HG03558 (cell line): ENCODE measurements around the gene KRTAP2-3.
"Not testable (repeated sequence)": the region's sequence is repeated elsewhere in the genome, so short reads cannot be mapped to it uniquely, and the experiment has no call there.

Experiments
- ATAC-seq: cut with Tn5 transposase; IDR thresholded peaks from one replicate; pipeline ENCODE4 v1.9.1; 2021; ENCODE audit warnings: moderate number of reproducible peaks; ENCODE audit not compliant: unreplicated experiment; ENCODE audit errors: extremely low read depth

The KRTAP2-3 gene, protein sequence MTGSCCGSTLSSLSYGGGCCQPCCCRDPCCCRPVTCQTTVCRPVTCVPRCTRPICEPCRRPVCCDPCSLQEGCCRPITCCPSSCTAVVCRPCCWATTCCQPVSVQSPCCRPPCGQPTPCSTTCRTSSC

DNA sequence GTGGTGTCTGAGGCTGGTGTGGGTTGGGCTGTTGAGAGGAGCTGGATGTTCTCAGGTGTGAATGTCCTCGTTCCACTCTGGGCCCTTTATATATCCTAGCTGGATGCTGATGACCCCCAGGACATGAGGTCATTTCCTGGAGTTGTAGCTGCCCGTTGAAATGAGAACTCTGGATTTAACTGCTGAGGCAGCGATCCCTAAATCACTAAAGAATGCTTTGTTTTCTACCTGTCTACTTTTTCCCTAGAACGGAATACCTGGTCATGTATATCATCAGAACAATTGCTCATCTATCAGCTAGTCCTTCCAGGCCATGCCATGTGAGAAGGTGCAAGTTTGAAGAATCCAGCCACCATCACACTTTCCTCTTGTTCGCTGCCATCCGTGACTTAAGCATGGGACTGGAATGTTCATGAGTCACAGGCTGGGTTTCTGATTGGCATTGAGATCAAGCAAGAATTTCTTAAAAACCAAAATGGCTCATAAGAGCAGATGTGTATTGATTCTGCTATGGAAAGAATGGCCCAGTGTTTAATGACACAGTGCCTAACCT lies at the start of gene KRTAP2-3:
TSS of gene KRTAP2-3 (minus strand) at position 63 of the 553 bp plus-strand sequence. CDS start 64 bp downstream, outside the sequence.
- no peak for ATAC-seq

DNA sequence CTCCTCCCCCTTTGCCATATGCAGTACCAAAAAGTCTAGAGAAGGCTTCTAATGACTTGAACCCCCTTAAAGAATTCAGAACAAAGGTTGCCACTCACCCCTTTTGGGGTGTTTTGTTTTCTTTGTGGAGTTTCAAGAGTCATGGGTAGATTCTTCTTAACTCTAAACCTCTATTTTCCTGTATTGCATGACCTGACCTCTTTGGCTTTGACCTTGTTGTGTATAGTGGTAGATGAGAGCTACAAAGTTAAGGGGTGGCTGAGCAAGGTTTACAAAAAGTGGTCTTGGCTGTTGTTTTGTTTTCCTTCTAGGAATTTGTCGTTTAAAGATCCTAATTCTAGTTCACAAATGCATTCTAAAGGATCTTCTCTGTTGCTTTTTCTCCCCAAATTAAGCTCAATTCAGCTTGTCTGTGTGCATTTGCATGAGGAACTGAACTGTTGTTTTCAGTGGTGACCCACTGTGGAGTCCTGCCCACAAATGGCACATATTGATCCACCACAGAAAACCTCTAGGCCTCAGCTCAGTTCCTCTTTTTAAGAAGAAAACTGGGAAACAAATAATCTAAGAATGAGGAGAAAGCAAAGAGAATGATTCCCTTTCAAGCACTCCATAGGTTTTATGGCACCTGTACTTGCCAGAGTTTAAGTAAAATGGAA lies 48.9 kb upstream of the KRTAP2-3 start:
- ATAC-seq, result not testable (repeated sequence)

DNA sequence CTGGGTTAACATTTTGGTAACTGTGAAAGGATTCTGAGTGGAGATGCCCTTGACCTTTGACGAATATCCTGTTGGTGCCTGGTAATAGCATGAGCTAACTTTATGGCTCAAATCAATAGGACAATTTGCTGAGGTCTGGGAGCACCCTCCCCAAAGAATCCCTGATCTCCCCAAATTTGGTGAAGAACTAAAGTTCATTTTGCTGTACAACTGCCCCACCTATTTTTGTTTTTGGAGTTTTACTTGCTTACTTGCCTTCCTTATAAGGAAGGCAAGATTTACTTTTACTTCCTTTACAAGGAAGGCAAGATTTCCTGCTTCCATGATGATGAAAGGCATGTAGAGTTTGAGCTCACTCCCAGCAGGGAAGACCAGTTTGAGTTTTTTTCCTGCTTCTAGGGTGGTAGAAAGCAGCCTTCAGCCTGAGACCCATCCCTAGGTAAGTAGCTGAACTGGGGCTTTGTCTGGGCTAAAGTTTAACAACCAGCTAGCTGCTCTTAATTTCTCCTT lies 48.1 kb upstream of the KRTAP2-3 start:
- no peak for ATAC-seq

DNA sequence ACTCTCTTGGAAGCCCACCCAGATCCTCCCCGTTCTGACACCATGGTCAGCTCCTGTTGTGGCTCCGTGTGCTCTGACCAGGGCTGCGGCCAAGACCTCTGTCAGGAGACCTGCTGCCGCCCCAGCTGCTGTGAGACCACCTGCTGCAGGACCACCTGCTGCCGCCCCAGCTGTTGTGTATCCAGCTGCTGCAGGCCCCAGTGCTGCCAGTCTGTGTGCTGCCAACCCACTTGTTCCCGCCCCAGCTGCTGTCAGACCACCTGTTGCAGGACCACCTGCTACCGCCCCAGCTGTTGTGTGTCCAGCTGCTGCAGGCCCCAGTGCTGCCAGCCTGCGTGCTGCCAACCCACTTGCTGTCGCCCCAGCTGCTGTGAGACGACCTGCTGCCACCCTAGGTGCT lies 45.4 kb upstream of the KRTAP2-3 start, which contains the start of gene KRTAP4-9:
TSS of gene KRTAP4-9 (plus strand) at position 43 of the 400 bp plus-strand sequence. CDS start at position 43, 0 bp downstream.
- not testable (repeated sequence) for ATAC-seq

DNA sequence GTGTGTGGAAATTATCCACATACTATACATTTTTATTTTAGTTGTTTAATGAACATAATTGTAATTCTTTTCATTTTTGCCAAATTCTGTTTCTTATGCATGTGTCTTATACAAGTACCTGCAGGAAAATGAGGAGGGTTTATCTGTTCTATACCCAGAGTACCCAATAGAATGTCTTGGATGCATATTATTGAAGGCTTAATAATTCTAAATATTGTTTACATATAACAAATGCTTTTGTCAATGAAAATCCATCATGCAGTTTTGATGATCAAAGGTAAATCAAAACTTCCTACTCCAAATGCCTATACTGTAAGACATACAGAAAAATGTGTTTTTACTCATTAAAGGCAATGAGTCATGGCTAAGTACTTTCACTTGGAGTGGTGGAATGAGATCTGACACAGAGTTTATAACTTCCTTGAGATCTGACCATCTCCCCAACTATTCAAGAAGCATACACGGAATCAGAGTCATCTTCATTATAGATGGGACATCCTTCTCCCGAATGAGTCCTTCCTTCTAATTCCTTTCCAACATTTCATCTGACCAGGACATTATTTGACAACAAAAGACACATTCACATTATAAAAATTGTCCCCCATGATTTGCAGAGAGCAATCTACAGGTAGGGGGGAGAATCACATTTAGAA lies 44.6 kb upstream of the KRTAP2-3 start:
- not testable (repeated sequence) for ATAC-seq

DNA sequence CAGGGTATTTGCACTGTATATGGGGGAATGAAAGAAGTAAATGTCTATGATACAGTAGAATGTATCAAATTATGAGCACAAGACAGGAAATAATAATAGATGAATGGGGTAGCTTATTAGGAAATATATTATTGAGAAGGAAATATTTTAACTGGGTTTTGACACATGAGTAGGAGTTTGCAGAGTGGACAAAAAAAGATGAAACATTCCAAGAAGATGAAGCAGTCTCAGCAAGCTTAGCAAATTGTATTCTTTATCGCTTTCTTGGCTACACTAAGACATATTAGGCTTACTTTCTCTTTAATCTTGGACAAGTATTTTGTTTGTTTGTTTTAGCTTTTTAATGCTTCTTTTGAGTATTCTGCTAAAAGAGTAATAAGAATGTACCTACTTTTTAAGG lies 44.0 kb upstream of the KRTAP2-3 start:
- ATAC-seq, result no peak

DNA sequence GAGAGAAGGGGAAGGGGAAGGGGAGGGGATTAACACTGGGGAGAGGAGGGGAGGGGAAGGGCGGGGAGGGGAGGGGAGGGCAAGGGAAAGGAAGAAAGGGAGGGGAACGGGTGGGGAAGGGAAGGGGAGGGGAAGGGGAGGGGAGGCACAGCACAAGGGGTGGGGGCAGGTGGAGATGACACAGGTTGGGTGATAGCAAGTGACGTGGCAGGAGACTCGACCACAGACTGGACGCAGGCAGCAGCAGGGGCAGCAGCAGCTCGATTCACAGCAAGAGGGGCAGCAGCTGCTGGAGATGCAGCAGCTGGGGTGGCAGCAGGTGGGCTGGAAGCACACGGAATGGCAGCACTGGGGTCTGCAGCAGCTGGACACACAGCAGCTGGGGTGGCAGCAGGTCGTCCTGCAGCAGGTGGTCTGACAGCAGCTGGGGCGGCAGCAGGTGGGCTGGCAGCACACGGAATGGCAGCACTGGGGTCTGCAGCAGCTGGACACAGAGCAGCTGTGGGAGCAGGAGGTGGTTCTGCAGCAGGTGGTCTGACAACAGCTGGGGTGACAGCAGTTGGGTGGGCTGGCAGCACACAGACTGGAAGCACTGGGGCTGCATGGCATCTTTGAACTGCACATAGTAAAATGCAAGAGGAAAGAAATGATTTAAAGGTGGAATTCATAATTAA lies 41.8 kb upstream of the KRTAP2-3 start, which contains the start of gene KRTAP4-16:
TSS of gene KRTAP4-16 (minus strand) at position 624 of the 674 bp plus-strand sequence. CDS start at position 624, 0 bp downstream.
- no peak for ATAC-seq

DNA sequence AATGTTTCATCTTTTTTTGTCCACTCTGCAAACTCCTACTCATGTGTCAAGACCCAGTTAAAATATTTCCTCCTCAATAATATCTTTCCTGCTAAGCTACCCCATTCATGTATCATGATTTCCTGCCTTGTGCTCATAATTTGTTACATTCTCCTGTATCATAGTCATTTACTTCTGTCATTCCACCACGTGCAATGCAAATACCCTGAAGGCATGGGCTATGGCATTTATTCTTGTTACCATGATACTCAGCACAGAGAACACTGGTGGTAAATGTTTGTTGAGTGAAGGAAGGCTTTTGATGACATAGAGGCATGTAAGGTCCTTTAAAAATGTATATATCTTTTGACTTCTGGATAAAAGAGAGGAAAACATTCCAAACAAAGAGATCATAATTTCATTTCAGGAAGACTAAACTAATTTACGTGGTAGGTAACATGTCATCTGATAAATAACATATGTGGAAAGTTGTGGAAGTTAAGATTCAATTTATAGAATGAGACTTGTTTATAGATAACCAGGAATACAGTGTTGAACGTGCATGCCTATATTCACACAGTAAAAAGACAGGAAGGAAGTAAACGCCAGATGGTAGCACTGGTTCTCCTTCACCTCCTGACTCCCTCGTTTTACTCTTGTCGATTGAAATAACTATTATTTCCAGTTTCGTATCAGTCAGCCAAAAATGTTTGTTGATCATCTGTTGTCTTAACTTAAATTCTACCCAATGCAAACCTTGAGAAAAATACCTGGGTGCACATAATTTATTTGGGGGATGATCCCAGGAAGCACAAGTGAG lies 40.0 kb upstream of the KRTAP2-3 start:
- ATAC-seq, result not testable (repeated sequence)

DNA sequence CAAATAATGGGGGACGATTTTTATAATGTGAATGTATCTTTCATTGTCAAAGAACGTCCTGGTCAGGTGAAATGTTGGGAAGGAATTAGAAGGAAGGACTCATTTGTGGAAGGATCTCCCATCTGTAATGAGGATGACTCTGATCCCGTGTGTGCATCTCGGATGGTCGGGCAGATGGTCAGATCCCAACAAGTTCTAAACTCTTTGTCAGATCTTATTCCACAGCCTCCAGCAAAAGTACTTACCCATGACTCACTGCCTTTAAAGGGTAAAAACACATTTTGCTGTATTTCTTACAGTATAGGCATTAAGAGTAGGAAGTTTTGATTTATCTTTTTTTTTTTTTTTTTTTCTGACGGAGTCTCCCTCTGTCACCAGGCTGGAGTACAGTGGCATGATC lies 38.6 kb upstream of the KRTAP2-3 start:
- no peak for ATAC-seq

DNA sequence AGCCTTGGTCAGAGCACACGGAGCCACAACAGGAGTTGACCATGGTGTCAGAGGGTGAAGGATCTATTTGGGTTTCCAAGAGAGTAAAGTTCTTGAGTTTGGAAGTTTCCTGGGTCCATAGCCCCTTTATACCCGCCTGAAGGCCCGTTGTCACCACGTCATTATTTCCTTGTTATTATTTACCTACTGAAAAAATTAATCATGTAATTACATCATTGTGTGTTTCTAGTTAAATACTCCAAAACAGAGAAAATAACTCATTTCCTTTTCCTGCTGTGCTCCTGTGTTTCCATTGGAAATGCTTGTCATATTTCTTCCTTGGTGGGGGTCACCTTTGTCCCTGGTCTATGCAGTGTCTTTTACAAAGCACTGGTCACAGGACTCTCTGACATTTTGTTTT lies 38.1 kb upstream of the KRTAP2-3 start, which contains the start of gene KRTAP4-8:
TSS of gene KRTAP4-8 (minus strand) at position 101 of the 400 bp plus-strand sequence. CDS start at position 43, 58 bp downstream.
- ATAC-seq, result no peak

DNA sequence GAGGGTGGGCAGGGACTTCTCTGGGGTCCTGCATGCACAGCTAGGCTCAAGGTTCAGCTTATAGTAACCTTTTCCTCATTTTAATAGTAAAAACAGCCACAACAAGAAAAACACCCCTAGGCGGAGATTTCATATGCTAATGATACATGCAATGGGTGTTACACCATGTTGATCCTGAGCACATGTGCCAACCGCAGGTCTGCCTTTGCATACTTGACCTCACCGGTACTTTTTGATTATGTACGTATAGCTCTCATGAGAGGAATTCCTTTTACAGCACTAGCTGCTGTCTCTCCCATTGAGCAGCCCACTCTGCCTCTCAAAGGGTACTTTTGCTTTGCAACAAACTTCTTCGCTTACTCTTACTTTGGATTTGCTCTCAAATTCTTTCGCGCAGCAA lies 36.1 kb upstream of the KRTAP2-3 start:
- no peak for ATAC-seq

DNA sequence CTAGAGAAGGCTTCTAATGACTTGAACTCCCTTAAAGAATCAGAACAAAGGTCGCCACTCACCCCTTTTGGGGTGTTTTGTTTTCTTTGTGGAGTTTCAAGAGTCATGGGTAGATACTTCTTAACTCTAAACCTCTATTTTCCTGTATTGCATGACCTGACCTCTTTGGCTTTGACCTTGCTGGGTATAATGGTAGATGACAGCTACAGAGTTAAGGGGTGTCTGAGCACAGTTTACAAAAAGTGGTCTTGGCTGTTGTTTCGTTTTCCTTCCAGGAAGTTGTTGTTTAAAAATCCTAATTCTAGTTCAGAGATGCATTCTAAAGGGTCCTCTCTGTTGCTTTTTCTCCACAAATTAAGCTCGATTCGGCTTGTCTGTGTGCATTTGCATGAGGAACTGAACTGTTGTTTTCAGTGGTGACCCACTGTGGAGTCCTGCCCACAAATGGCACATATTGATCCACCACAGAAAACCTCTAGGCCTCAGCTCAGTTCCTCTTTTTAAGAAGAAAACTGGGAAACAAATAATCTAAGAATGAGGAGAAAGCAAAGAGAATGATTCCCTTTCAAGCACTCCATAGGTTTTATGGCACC lies 28.9 kb upstream of the KRTAP2-3 start:
- ATAC-seq, result not testable (repeated sequence)

DNA sequence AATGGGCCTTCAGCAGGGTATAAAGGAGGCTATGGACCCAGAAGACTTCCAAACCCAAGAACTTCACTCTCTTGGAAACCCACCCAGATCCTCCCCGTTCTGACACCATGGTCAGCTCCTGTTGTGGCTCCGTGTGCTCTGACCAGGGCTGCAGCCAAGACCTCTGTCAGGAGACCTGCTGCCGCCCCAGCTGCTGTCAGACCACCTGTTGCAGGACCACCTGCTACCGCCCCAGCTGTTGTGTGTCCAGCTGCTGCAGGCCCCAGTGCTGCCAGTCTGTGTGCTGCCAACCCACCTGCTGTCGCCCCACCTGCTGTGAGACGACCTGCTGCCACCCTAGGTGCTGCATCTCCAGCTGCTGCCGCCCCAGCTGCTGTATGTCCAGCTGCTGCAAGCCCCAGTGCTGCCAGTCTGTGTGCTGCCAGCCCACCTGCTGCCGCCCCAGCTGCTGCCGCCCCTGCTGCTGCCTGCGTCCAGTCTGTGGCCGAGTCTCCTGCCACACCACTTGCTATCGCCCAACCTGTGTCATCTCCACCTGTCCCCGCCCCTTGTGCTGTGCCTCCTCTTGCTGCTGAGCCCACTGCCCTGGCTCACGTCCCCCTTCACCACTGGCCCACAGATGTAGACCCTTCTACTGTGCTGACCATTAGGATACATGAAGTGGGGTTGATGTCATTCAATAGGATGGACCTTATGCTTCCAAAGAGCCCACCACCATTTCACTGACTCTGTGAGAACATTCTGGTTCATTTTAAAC lies 24.4 kb upstream of the KRTAP2-3 start, which contains the start of gene KRTAP4-7:
TSS of gene KRTAP4-7 (plus strand) at position 51 of the 757 bp plus-strand sequence. CDS start at position 108, 57 bp downstream.
- ATAC-seq, result not testable (repeated sequence)

DNA sequence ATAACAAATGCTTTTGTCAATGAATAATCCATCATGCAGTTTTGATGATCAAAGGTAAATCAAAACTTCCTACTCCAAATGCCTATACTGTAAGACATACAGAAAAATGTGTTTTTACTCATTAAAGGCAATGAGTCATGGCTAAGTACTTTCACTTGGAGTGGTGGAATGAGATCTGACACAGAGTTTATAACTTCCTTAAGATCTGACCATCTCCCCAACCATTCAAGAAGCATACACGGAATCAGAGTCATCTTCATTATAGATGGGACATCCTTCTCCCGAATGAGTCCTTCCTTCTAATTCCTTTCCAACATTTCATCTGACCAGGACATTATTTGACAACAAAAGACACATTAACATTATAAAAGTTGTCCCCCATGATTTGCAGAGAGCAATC lies 23.5 kb upstream of the KRTAP2-3 start:
- ATAC-seq, result not testable (repeated sequence)

DNA sequence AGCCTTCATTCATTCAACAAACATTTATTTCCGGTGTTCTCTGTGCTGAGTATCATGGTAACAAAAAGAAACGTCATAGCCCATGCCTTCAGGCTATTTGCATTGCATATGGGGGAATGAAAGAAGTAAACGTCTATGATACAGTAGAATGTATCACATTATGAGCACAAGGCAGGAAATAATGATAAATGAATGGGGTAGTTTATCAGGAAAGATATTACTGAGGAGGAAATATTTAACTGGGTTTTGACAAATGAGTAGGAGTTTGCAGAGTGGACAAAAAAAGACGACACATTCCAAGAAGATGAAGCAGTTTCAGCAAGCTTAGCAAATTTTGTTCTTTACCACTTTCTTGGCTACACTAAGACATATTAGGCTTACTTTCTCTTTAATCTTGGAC lies 22.7 kb upstream of the KRTAP2-3 start:
- ATAC-seq, result no peak

DNA sequence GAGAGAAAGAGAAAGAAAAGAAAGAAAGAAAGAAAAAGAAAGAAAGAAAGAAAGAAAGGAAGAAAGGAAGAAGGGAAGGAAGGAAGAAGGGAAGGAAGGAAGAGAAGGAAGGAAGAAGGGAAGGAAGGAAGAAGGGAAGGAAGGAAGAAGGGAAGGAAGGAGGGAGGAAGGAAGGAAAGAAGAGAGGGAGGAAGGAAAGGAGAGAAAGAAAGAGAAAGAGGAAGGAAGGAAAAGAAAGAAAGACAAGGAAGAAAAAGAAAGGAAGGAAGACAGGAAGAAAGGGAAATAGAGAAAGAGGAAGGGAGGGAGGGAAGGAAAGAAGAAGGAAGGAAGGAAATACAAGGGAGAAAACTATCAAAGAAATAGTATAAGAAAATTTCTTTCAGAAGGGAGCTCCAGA lies 16.9 kb upstream of the KRTAP2-3 start:
- no peak for ATAC-seq

DNA sequence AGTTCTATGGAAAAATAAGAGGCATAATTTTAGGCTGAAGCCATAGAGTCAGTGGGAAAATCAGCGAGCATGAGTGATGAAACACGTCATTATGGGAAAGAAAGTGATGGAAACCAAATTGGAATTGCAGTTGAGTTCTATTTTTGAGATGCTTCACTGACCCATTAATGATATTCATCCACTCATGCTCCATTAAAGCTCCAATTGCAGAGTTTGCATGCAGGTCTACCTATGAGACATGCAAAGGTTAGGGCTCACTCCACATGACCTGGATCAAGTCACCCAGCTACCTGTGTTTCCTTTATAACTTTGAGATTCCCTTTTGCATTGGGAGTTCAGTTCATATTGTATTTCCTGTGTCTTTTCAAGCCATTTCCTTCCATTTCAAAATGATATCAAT lies 13.8 kb upstream of the KRTAP2-3 start:
- ATAC-seq, result no peak
